ENCODE measurements around the gene ATP2C2.

ATP2C2 gene

DNA sequence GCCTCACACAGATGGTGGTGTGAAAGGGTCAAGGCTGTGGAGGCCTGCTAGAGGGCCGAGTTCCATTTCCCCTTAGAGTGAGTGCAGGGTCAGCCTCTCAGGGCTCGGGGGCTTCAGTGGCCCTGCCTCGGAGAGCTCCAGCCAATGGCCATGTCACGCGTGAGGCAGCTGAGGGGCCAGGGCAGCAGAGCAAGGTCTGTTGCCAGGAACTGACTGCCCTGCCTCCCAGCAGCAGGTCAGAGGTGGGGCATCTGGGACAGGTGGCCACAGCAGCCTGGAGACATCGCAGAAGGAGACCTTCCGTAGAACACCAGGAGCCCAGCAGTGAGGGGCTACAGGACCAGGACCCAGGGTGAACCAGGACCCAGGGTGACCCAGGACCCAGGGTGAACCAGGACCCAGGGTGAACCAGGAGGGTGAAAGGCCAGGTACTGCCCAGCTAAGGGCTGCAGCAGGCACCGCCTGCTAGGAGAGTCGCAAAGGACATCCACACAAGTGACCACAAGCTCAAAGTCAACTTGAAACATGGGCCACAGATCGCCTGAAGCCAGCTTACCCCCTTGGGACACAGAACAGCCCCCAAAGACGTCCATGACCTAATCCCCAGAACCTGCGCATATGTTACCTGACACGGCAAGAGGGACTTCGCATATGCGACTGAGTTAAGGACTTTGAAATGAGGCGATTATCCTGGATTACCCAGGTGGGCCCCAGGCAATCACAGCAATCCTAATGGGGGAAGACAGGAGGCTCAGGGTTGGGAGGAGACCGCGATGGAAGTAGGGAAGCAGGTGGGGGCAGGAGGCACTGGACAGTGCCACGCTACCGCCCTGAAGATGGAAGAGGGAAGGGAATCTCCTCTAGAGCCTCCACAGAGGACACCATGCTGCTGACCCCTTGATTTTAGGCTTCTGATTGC lies 141.0 kb downstream of the ATP2C2 start:
- DNase-seq (ENCODE audit: insufficient read length) (no peak), FAIRE-seq (no peak)
- TF ChIP-seq POLR2AphosphoS5 (IDR thresholded peaks at IDR 0.05; ENCODE audit: low read depth, low read length) (no peak), POLR2A (IDR thresholded peaks at IDR 0.05; ENCODE audit: low read depth, low read length) (no peak), TAF1 (IDR thresholded peaks at IDR 0.05; ENCODE audit: borderline replicate concordance, low read depth, low read length) (no peak)

DNA sequence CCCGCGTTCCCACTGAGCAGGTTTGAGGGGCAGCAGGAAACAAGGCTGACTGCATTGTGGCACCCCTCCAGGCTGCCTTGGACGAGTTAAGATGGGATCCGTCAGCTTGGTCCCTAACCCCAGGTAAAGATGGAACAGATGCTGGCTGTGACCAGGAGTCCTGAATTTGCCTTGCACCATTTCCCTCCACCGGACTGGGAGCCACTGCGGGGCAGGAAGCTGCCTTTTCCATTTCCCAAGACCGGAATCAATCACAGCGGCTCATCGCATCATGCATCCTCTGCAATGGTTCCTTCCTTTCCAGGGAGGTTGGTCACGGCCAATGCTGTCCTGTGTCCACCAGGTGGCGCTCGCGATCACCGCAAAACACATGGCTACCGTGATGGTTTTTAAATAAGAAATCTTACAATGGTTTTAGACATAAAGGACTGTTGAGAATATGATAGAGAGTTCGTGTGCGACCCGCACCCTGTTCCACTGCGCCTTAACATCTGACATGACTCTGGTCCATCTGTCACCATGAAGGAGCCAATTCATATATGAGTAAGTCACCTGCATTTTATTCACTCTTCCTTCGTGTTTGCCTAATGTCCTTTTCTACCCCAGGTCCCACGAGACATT lies 143.0 kb downstream of the ATP2C2 start:
- FAIRE-seq (peak; percentile 84), DNase-seq (ENCODE audit: insufficient read length) (no peak)
- no peak for TF ChIP-seq TAF1 (IDR thresholded peaks at IDR 0.05; ENCODE audit: borderline replicate concordance, low read depth, low read length)
- TF ChIP-seq POLR2A (IDR thresholded peaks at IDR 0.05; ENCODE audit: low read depth, low read length) = no peak
- no peak for TF ChIP-seq POLR2AphosphoS5 (IDR thresholded peaks at IDR 0.05; ENCODE audit: low read depth, low read length)

- DNase-seq (ENCODE audit: insufficient read length) = no peak
- no peak for FAIRE-seq
- TF ChIP-seq POLR2A (IDR thresholded peaks at IDR 0.05; ENCODE audit: low read depth, low read length) = no peak
- no peak for TF ChIP-seq TAF1 (IDR thresholded peaks at IDR 0.05; ENCODE audit: borderline replicate concordance, low read depth, low read length)
- TF ChIP-seq POLR2AphosphoS5 (IDR thresholded peaks at IDR 0.05; ENCODE audit: low read depth, low read length) = no peak
Observed at GRCh38 chr16:84511831-84512230, 143.5 kb downstream of the ATP2C2 start.

GRCh38 chr16:84513123-84513522 lies 144.8 kb downstream of the ATP2C2 start:
- no peak for DNase-seq (ENCODE audit: insufficient read length)
- FAIRE-seq = no peak
- TF ChIP-seq POLR2A (IDR thresholded peaks at IDR 0.05; ENCODE audit: low read depth, low read length) = no peak
- TF ChIP-seq TAF1 (IDR thresholded peaks at IDR 0.05; ENCODE audit: borderline replicate concordance, low read depth, low read length) = no peak
- no peak for TF ChIP-seq POLR2AphosphoS5 (IDR thresholded peaks at IDR 0.05; ENCODE audit: low read depth, low read length)

GRCh38 chr16:84513666-84514065 lies 145.3 kb downstream of the ATP2C2 start:
- DNase-seq (ENCODE audit: insufficient read length) (no peak), FAIRE-seq (no peak)
- no peak for TF ChIP-seq POLR2AphosphoS5 (IDR thresholded peaks at IDR 0.05; ENCODE audit: low read depth, low read length)
- TF ChIP-seq TAF1 (IDR thresholded peaks at IDR 0.05; ENCODE audit: borderline replicate concordance, low read depth, low read length) = no peak
- no peak for TF ChIP-seq POLR2A (IDR thresholded peaks at IDR 0.05; ENCODE audit: low read depth, low read length)

Measured in GM12892 (cell line).